Measurements from ENCODE around the gene CFAP46.
"Not testable (repeated sequence)": the region's sequence is repeated elsewhere in the genome, so short reads cannot be mapped to it uniquely, and the experiment has no call there.

The CFAP46 gene

DNA sequence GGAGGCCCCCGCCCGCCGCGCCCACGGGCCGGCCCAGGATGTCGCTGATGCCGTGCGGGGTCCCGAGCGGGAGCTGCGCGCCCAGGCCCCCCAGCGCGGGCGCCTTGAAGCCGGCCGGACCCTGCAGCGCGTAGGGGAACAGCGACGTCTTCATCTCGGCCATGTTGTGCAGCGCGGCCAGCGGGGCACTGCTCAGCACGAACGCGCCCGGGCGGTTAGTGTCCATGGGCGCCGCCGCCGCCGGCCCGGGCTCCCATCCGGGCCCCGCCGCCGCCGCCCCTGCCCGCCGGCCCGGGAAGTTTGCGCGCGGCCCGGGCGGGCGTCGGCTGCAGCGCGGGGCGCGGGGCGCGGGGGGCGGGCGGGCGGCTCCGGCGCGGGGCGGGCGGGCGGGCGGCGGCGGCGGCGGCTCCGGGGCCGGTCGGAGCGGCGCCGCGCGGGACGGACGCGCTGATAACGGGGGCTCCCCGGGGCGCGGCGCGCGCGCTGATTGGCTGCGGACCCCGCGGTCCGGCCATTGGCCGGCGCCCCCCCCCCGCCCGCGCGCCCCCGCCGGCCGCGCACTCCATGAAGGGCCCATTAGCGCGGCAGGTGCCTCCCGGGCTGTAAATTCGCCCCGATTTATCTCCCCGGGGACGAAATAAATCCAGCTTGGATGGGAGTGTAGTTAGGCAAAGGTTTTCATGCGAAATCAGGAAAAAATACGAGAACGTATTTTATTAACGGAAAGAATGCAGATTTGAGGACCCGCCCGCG is 156.5 kb downstream of the CFAP46 start, which contains the start of gene NKX6-2:
Gene NKX6-2 (minus strand): TSS at position 425 of the 753 bp plus-strand sequence. CDS start 199 bp downstream, at position 226.
- no peak for DNase-seq

DNA sequence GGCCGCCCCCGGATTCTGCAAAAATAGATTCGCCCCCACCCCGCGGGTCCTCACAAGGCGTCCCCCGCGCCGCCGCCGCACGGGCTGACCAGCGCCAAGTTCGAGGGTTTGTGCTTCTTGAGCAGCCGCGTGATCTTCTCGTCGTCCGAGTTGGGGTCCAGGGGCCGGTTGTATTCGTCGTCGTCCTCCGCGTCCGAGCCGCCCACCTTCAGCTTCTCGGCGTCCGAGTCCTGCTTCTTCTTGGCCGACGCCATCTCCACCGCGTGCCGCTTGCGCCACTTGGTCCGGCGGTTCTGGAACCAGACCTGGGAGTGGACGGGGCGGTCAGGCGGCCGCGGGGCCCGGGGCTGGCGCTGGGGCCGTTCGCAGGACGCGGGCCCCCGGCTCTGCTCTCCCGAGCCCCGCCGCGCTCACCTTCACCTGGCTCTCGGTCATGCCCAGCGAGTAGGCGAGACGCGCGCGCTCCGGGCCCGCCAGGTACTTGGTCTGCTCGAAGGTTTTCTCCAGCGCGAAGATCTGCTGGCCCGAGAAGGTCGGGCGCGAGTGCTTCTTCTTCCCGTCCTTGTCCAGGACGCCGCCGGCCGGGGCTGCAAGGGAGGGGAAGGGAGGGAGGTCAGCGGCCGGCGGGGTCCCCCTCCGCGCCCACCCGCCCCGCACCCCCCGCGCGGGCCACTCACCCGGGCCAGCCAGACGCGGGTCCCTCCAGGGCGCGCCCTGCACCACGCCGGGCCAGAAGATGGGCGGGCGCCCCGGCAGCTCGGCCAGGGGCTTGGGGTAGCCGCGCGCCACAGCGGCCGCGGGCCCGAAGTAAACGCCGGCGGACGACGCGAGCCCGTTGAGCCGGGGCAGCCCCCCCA is 157.3 kb downstream of the CFAP46 start:
- no peak for DNase-seq

DNA sequence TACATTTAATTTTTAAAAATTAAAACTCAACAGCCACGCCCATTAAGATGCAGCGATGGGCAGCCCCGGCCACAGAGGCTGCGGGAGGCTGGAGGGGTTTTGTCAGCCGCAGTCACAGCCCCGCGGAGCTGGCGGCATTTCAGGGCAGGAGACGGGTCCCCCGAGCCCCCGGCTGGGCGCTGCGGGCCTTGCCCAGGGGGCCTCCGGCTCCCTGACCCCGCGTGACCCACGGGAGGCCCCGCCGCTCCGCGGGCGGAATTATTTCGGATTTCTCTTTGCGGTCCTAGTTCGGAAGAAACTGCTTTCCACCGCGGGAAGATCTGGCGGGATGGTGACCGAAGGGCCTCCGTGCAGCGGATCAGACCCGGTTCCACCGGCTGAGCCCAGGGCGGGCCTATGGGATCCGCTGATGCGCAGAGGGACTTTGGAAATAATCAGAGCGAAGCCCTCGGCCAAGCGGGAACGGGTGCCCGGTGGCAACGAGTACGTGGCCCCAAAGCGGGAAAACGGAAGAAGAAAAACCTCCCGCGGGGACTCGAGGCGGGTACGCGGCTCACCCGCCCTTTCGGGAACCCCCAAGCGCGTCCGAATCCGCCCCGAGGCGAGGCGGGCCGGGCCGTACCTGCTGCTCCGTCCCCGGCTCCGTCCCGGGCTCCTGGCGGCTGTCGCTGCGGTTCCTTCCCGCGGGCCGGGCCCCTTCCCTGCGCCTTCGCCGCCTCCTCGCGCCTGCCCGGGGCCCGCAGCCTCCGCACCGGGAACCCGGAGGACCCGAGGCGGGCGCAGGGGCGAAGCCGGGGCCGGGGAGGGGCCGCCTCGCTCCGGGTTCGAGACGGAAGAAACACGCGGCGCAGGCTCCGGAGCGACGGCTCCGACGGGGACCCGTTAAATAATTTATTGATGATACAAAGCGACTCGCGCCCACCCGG is 158.2 kb downstream of the CFAP46 start:
- DNase-seq = no peak

DNA sequence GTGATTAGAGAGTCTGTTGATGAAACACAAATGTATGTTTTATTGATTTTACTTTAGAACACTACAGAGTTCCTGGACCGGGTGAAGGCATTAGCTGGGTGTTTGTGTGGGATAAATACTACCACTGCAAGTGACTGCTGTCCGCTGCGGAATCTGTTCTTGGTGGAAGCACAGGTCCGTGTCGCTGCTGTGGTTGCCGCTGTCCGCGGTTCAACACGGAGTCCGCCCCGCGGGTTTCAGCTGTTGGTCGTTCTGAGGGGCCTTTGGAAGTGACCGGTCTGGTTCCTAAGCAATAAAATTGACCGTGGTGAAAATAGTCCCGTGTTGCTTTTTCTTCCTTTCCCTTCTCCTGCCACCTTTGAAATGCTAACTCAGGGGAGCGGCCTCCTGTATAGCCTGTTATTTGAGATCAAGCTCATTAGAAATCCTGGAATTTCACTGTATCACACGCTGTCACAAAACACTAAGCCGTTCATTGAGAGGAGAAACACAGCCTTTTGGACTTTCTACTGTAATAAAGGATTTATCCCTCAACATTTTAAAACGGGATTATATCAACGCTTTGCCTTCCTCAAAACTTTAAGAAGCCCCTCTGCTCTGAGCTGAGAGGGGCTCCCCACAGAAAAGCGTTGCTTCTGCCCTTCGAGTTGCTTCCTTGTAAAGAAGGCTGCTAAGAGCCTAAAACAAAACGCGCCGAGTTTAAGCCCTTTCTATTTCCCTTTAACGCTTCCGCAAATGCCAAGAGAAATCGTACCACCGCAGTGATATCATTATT is 159.0 kb downstream of the CFAP46 start:
- no peak for DNase-seq

DNA sequence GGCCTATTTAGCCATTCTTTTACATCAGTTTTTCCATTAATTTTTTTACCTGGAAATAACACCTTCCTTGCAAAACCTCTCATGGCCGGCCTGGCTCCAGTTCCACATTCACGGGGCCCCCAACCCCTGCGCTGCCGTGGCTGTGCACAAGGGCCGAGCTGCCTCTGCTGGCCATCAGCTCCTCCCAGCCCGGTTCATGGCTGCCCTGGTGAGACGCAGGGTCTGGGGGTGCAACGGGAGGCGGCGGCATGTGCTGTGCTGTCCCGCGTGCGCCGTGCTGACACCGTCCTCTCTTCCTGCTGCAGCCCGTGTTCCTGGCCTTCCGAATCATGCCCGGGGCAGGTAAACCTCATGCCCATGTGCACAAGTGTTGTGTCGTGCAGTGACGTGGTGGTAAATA is 160.8 kb downstream of the CFAP46 start:
- no peak for DNase-seq

DNA sequence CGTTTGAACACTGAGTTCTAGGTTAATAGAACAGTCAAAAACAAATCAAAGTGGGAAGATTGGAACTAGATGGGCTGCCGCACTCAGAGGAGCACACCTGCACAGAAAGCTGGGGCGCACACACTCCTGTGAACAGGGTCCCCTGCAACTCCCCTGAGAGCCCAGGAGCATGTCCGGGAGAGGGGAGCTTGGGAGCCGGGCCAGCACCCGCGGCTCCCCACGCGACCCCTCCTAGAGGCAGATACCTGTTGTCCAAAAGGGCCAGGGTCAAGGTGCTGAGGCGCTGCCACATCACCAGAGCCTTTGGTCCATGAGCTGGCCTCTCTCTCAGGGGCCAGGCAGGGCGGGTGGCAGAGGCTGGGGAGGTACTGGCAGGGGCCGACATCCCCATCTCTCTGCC is 162.0 kb downstream of the CFAP46 start:
- DNase-seq = no peak

DNA sequence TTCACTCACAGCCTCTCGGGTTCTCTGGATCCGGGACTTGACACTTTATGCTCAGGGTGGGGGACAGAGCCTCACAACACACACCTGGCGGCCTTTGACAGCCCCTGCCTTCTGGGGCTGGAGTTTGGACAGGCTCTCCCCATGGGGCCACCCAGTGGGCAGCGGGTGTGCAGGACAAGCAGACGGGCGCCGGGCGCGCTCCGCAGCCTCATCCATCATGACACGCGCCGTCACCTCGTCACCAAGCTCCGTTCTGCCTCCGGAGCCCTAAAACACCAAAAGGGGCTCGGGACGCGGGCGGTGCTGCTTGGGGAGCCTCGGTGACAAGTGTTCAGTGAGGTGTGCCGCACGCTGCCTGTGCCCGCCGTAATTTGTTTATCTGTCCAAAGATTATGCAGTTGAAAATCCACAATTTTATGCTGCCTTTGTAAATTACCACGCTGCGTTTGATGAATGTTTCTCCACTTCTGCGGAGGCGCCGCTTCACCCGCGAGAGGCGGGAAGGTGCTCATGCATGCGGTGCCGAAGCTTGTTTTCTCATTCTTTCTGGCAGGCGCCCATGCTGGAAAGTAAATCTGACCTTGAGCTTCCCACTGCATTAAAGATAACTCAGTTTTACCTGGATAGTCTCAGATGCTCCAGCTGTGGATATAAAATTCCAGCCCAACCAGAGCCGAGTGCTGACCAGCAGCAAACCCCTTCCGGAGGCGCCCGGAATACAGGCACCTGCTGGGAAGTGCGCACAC is 162.6 kb downstream of the CFAP46 start:
- DNase-seq = no peak

DNA sequence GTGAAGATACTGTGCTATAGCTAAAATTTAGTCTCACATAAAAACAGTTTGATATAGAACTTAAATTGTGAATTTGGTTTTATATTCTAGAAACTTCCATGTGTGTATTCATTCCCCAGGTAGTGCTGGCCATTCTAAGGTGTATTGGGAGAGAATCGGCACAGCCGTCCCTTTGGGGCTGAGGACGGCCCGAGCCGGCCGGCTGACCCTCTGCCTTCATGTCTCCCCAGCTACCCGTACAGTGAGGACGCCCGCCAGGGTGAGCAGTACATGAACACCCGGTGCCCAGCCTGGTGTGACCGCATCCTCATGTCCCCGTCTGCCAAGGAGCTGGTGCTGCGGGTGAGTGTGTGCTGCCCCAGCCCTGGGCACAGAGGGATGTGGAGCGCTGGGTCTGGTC is 164.9 kb downstream of the CFAP46 start:
- no peak for DNase-seq

DNA sequence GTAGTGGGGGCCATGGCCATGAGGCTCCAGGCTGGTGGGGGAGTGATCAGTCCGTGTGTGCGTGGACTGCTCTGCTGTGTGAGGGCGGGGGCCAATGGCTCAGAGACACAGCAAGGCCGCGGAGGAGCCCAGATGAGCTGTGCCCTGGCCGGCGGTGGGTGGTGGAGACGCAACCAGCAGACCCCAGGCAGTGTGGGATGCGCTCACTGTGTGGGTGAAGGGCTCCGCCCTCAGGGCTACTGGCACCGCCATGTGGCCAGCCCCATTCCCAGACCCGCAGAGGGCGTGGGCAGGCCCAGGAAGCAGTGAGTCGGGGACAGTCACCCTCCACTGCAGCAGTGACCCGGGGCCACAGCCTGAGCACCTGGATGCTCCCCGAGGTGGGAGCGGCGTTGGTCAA is 165.5 kb downstream of the CFAP46 start:
- DNase-seq = no peak

DNA sequence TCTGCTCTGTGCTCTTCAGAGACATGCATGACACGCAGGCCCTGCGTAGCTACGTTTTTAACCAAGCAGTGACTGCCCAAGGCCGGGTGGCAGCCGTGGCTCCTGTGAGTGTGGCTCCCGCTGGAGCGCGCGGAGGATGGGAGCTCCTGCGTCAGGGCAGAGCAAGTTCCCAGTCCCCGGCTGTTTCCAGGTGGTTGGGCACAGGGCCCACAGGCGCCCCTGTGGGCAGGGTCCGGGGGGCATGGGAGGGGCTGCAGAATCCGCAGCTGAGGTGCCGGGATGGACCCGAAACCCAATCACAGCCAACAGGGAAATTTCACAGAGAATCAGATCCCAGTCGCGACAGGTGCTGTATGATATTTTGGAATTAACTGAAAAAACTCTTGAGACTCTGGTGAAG is 166.2 kb downstream of the CFAP46 start:
- no peak for DNase-seq

DNA sequence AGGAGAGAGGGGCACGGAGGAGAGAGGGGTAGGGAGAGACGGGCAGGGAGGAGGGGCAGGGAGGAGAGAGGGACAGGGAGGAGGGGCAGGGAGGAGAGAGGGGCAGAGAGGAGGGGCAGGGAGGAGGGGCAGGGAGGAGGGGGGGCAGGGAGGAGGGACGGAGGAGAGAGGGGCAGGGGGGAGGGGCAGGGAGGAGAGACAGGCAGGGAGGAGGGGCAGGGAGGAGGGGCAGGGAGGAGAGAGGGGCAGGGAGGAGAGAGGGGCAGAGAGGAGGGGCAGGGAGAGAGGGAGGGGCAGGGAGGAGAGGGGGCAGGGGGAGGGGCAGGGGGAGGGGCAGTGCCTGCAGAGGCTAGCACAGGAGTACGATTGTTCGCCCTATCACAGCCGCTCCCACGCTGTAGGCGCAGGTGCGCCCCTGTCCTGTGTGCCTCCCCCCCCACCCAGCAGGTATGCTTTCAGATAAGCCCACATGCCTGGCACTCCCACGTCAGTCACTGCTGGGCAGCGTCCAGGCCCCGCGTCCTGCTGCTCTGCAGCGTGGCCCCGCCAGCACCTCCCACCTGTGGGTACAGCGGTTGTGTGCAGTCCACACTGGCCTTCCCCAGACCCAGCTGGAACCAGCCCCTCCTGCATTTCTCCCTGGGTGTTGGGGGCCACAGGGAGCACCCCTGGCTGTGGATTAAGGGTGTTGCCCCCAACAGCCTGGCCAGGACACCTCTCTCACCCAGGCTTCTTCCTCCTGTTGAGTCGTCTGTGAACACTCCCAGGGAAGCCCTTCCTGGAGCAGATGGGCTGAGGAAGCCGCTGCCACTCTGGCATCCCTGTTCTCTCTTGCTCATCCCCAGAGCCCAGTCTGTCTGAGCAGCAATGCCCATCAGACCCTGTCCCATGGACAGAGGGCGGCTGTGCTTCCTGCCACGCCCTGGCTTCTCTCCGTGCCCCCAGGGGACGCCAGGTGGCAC is 167.2 kb downstream of the CFAP46 start:
- no peak for DNase-seq

DNA sequence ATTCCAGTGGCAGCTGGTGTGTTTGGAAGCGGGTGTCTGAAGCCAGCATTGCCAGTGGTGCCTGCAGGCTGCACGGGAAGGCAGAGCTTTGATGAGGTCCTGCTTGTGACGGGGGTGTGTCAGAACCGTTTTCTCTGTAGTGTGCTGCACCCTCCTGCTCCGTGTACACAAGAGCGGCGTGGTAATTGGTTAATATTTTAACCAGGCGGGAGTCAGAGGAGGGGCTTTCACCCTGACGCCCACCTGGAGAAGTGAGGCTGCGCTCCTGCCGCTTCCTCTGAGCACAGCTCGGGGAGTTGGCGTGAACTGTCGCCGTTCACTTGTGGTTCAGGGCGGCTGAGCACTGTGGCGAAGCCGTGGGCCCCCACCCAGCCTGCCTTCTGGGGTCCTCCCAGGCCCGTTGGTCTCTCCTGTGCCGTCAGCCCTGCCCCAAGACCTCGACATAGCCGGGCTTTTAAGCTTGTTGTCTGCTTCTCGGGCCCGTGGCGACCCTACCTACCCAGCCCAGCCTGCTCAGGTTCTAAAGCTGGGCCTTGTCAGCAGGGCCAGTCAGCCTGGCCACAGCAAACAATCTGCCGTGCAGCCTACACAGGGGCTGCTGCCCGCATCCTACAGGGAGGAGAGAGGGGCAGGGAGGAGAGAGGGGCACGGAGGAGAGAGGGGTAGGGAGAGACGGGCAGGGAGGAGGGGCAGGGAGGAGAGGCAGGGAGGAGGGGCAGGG is 168.0 kb downstream of the CFAP46 start:
- no peak for DNase-seq

DNA sequence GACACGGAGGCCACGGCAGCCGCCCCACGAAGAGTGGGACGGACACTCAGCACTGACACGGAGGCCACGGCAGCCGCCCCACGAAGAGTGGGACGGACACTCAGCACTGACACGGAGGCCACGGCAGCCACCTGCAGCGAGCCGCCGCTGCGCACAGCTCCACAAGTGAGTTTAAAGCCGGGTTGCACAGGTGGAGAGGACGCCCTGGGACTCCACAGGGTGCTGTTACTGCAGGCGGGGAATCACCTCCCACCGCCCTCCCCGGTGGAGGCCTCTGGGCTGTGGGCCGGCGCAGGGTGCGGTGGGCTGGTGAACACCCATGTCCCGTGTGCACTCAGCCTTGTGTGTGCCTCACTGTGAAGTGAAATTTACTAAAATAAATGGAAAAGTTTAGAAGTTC is 169.6 kb downstream of the CFAP46 start:
- DNase-seq = not testable (repeated sequence)

DNA sequence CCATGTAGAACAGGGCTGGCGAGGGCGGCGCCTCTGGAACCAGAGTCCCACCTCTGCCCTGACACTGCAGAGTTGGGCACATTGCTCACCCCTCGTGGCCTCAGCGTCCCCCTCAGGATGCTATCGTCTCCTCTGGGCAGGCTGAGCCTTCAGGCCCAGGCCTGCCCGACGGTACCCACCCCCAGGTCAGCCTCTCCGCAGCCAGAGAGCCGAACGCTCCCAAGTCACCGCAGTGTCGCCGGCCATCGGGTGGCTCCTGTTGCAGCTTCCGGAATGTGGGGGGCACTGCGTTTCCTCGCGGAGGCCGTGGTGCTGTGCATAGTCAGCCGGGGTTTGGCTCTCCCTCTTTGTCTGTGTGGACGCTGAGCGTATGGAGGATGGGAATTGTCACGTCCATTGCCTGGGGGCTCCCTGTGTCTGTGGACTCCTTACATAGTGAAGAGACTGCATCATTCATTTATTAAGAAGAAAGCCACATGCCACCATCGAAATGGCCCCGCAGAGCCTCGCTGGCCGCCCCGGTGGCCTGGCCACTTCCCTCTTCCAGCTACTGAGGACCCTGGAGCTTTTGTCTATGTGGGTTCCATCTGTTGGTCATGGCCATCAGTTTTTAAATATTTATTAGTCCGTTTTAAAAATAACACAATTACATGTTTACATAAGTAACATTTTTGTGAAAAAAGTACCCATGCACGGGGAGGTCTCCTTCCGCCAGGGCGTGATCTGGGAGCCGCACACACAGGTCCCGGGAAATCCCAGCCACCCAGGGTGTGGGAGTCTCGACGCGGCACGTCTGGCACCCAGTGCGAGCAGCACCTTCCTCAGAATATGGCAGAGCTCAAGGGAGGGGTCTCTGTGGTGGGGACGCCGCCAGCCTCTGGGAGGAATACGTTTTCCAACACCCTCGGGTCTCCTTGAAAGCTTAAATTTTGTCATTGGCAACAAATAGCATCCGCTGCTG is 172.0 kb downstream of the CFAP46 start:
- no peak for DNase-seq

DNA sequence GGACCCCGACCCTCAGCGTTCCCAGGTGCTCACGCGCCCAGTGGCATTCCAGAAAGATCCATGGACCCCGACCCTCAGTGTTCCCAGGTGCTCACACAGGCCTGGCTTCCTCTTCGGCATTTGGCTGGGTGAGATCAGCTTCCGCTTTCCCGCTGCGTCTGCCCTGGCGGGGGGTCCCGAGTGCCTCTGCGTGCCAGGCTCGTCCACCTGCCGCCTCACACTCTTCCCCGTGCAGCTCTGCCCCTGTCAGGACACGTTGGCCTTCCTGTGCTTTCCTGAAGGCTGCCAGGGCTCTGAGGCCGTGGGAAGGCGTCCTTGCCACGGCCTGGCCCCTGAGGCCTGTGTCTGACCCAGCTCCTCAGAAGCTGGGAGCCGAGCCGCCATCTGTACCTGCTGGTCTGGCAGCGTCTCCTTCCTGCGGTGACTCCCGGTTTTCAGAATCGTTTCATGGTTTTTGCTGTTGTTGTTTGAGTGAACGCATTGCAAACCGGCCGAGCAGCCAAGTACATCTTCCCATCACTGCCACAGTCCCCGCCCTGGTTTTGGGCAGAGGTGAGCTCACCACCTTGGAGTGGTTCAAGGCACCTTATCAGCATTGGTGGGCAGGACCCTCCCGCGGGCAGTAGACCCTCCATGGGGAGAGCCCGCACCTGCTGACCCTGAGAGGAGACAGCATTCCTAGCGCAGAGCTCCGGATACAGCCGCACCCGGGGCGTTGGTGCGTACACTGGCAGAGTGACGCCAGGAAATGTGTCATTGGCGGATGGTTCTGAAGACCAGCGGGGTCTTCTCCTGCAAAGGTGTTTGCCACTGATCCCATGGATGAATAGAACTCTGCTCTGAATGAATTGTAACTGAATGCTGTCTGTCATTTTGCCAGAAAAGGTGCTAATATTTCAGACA is 173.8 kb downstream of the CFAP46 start:
- DNase-seq = no peak

DNA sequence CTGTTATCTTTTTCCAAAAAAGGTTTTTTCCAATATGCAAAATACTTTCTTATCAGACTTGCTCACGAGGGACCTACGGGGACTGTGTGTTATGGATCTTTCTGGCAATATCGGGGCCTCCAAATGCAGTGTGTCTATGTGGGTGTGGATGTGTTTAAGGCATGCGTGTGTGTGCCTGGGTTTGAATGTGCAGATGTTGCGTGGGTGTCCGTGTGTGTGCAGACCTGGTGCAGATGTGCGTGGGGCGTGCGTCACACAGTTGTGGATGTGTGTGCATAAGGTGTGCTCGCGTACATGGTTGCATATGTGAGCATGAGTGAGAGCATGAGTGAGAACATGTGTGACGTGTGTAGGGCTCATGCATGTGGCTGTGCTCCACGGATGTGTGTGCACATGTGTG is 176.1 kb downstream of the CFAP46 start:
- DNase-seq = no peak

DNA sequence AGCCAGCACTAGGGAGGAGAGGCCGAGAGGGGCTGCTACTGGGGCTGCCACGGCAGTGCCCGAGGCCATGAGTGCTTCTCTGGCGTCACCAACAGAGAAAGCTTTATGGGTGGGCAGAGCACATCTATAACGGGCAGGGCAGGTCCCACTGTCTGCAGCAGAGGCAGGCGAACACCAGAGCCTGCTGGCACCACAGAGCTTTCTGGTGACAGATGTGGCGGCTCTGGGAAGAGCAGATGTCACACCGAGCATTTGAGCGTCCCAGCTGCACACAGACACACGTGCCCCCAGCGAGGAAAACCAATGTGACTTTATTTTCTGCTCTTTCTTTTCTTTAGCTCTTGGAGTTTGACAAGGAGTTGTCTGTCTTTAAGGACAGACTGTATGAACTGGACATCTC is 176.9 kb downstream of the CFAP46 start:
- no peak for DNase-seq

All from GOT3 (cell line).